HepG2 (cell line): ENCODE data around the gene CACNA1C. TPM values are rescaled to one million over a fixed set of nuclear protein-coding genes. Genes with fewer than 3 reads are reported as not detected.

ENCODE experiments used
- ATAC-seq: fragments of 200-7000 bp; cut with Tn5 transposase; 3 replicates; pipeline ENCODE4 v1.9.1; 2020; ENCODE audit warnings: mild to moderate bottlenecking, moderate library complexity
- BruUV-seq: library from RNA; stranded (reverse); fragments of 400-500 nt; replicated peaks from 2 replicates; lab custom pipeline; 2021; lab: Mats Ljungman, UMichigan
- CTCF ChIA-PET: fragments of 300-600 bp; formaldehyde crosslinking; extraction: SDS; loops from one replicate; lab custom pipeline; 2021; ENCODE audit warnings: low total read pairs, inconsistent platforms, low intra/inter-chr PET ratio; lab: Yijun Ruan, JAX
- POLR2A ChIA-PET: fragments of 350-600 bp; sonication (Branson Sonifier 250); formaldehyde crosslinking; loops from one replicate; lab custom pipeline; 2020; ENCODE audit warnings: antibody characterized with exemption, inconsistent platforms; lab: Yijun Ruan, JAX
- DNase-seq: peaks from one replicate; pipeline ENCODE4 v3.0.0-alpha.2; 2015; ENCODE audit warnings: low spot score
- FAIRE-seq: peaks from 3 replicates; lab custom pipeline; 2011; peaks lifted over from hg19 to GRCh38; lab: Jason Lieb, UNC
- H2AFZ ChIP-seq: one replicate; pipeline ENCODE4 v1.6.1; 2011; ENCODE audit warnings: low read length, inconsistent platforms
- H3K27ac ChIP-seq: fragments of 300-600 bp; 3 replicates; pipeline ENCODE4 v1.8.0; 2011; ENCODE audit warnings: mixed run types, mild to moderate bottlenecking, mixed read lengths, low read length, inconsistent platforms; ENCODE audit not compliant: insufficient read depth; ENCODE audit errors: extremely low read length
- H3K27me3 ChIP-seq, 2 experiments: fragments of 200-600 bp in 1 of 2; 2 replicates in 1 of 2; 3 replicates in 1 of 2; pipeline versions ENCODE4 v1.6.0 to v1.8.0; 2011; ENCODE audit warnings: low read length in 2 of 2, mild to moderate bottlenecking in 2 of 2, moderate library complexity in 2 of 2, inconsistent platforms in 1 of 2; ENCODE audit not compliant: insufficient read depth in 2 of 2, control insufficient read depth in 1 of 2
- H3K36me3 ChIP-seq, 2 experiments: fragments of 200-600 bp in 1 of 2; replicated peaks in 1 of 2; 2 replicates in 1 of 2; 3 replicates in 1 of 2; pipeline versions ENCODE4 v1.5.1 to v1.8.0; 2011; ENCODE audit warnings: low read length in 2 of 2, inconsistent platforms in 1 of 2; ENCODE audit not compliant: insufficient read depth in 2 of 2, control insufficient read depth in 1 of 2
- H3K4me1 ChIP-seq: 2 replicates; pipeline ENCODE4 v1.5.1; 2012; ENCODE audit warnings: low read length, inconsistent platforms; ENCODE audit not compliant: insufficient read depth
- H3K4me2 ChIP-seq: 2 replicates; pipeline ENCODE4 v1.6.0; 2011; ENCODE audit warnings: low read depth, low read length, inconsistent platforms
- H3K4me3 ChIP-seq, 3 experiments: fragments of 200-600 bp in 1 of 3; sonication (generic), shearing (Covaris generic) in 1 of 3; replicated peaks in 1 of 3; 2 replicates each; pipeline ENCODE4 v1.5.1; 2011 to 2016; ENCODE audit warnings: low read length in 3 of 3, inconsistent platforms in 2 of 3, low read depth in 2 of 3, mild to moderate bottlenecking in 2 of 3, control low read depth in 1 of 3, mixed read lengths in 1 of 3; ENCODE audit not compliant: insufficient read depth in 1 of 3
- H3K79me2 ChIP-seq: one replicate; pipeline ENCODE4 v1.6.1; 2011; ENCODE audit warnings: low read length, inconsistent platforms; ENCODE audit not compliant: insufficient read depth
- H3K9ac ChIP-seq: 2 replicates; pipeline ENCODE4 v1.6.0; 2011; ENCODE audit warnings: mild to moderate bottlenecking, low read depth, low read length, inconsistent platforms; ENCODE audit not compliant: insufficient read depth
- H3K9me3 ChIP-seq: 2 replicates; pipeline ENCODE4 v1.5.1; 2012; ENCODE audit warnings: mild to moderate bottlenecking, low read length
- H4K20me1 ChIP-seq: 2 replicates; pipeline ENCODE4 v1.6.0; 2011; ENCODE audit warnings: inconsistent platforms, mild to moderate bottlenecking, low read length, moderate library complexity; ENCODE audit not compliant: insufficient read depth
- CAMTA2 ChIP-seq: sonication (generic); formaldehyde crosslinking; IDR thresholded peaks from 2 replicates; pipeline ENCODE4 v1.4.0; 2020; ENCODE audit warnings: mild to moderate bottlenecking, missing genetic modification reagents, borderline replicate concordance
- CEBPB ChIP-seq: IDR thresholded peaks from 2 replicates; pipeline ENCODE4 v1.6.1; 2011; ENCODE audit warnings: low read depth, low read length, improper control_type of control experiment, borderline replicate concordance
- CEBPG ChIP-seq: IDR thresholded peaks from 2 replicates; pipeline ENCODE4 v1.6.1; 2016
- DMTF1 ChIP-seq: sonication (generic); formaldehyde crosslinking; IDR thresholded peaks from 2 replicates; pipeline ENCODE4 v1.4.0; 2020; ENCODE audit warnings: mild to moderate bottlenecking, missing genetic modification reagents
- FOSL2 ChIP-seq: sonication (generic); formaldehyde crosslinking; IDR thresholded peaks from 2 replicates; pipeline ENCODE4 v1.4.0; 2020; ENCODE audit warnings: missing genetic modification reagents
- MAX ChIP-seq: IDR thresholded peaks from 2 replicates; pipeline ENCODE4 v1.6.1; 2012; ENCODE audit warnings: inconsistent platforms
- ZC3H13 ChIP-seq: sonication (generic); formaldehyde crosslinking; IDR thresholded peaks from 2 replicates; pipeline ENCODE4 v1.8.1; 2023; ENCODE audit warnings: mild to moderate bottlenecking, missing genetic modification reagents, moderate library complexity
- ZMYM2 ChIP-seq: sonication (generic); formaldehyde crosslinking; IDR thresholded peaks from 2 replicates; pipeline ENCODE4 v1.8.0; 2022; ENCODE audit warnings: mild to moderate bottlenecking, missing genetic modification reagents
- ZNF543 ChIP-seq: sonication (generic); formaldehyde crosslinking; IDR thresholded peaks from 2 replicates; pipeline ENCODE4 v1.4.0; 2020; ENCODE audit warnings: mild to moderate bottlenecking, missing genetic modification reagents
- ZNF83 ChIP-seq: sonication (generic); formaldehyde crosslinking; IDR thresholded peaks from 2 replicates; pipeline ENCODE4 v1.4.0; 2020; ENCODE audit warnings: missing genetic modification reagents, mild to moderate bottlenecking, borderline replicate concordance
- WGBS: methylation state at CpG from one replicate; pipeline ENCODE4 v1.1.6; 2017; ENCODE audit warnings: low lambda C conversion rate; 5-methylcytosine and 5-hydroxymethylcytosine counted together
- in situ Hi-C: cut with HindIII; loops from 2 replicates; pipeline ENCODE4 v1.10.0; 2017; ENCODE audit warnings: low pct_unique_long_range_greater_than_20kb; ENCODE audit not compliant: extremely low pct_ligation_motif_present
- intact Hi-C: fragments of 100-400 bp; cut with micrococcal nuclease; formaldehyde crosslinking; loops from one replicate; pipeline ENCODE4 v1.10.0; 2022; ENCODE audit not compliant: unreplicated experiment
- polyA plus RNA-seq, 8 experiments: library from polyadenylated mRNA; depleted of rRNA in 3 of 8; stranded (reverse) in 7 of 8; unstranded in 1 of 8; fragments of >200 nt; fragmentation: Illumina TruSeq in 4 of 8; extraction: Trizol in 4 of 8; gene quantifications; 2 replicates each; pipeline versions ENCODE4 v1.2.1 to v1.2.3, GENCODE V29; 2011 to 2016; ENCODE audit warnings: low read depth in 4 of 8, missing spikeins in 1 of 8, mixed read lengths in 1 of 8; ENCODE audit not compliant: insufficient read depth in 1 of 8
- total RNA-seq, 5 experiments: library from RNA; depleted of rRNA; stranded (reverse); fragments of >200 nt; fragmentation: Illumina TruSeq; extraction: Trizol; gene quantifications; 2 replicates each; pipeline ENCODE4 v1.2.3, GENCODE V29; 2016; ENCODE audit warnings: low read depth in 1 of 5
- TF ChIP-seq, protein P1 (sequence below): sonication (generic); formaldehyde crosslinking; IDR thresholded peaks from 2 replicates; pipeline ENCODE4 v1.5.0; 2020; ENCODE audit warnings: missing genetic modification reagents

The CACNA1C gene
- total and polyA plus RNA-seq, 2 of the 13 experiments (the other 11 are each of a cell fraction or from before 2014, with no cell fraction given), result not detected

DNA sequence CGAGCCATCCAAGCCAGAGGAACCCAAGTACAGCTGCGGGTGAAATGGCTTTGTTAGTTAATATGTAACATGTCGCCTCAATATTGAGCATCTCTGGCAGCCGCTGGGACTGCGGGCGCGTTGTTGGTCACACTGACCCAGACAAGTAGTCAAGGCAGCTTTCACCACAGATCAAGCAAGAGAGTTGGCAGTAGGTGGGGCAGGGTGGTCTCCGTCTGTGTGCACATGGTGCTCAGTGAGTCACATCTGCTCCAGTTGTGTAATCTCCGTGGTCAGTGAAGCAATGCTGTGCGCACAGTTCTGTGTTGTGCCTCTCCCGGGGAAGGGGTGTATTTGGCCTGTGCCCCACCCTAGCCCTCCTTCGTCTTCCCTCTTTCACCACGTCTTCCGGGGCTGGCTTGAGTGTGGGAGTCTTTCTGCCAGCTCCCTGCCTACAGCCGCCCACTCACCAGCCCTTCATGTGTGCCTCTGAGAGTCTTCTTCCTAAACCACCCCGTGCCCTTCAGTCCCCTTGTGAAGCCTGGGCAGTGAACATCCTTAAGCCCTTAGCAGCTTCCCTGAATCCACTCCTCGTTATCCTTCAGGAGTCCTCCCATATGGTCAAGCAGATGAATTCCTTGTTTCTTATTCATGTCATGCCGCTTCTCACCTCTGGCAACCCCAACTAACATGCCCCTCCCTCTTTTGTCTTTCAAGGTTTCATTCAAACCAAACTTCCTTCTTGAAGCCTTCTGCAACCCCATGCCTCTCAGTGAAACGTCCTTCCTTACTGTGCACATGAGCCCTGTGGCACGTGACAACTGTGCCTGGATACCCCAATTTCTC, 242.1 kb downstream of the CACNA1C start:
- TF ChIP-seq MAX (no peak), ZC3H13 (CRISPR knock-in tag) (no peak), FOSL2 (CRISPR knock-in tag) (peak; percentile 71), CAMTA2 (CRISPR knock-in tag) (no peak), ZMYM2 (CRISPR knock-in tag) (no peak), CEBPG (peak; percentile 49), DMTF1 (CRISPR knock-in tag) (no peak), CEBPB (peak; percentile 90), ZNF543 (CRISPR knock-in tag) (no peak), ZNF83 (CRISPR knock-in tag) (no peak)
- TF ChIP-seq, protein P1, sequence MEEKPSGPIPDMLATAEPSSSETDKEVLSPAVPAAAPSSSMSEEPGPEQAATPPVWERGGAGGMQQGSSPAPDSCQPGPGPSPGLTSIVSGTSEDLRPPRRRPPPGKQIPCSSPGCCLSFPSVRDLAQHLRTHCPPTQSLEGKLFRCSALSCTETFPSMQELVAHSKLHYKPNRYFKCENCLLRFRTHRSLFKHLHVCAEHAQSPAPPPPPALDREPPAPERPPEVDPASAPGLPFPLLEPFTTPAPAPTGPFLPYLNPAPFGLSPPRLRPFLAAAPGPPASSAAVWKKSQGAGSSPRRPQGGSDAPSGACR (CRISPR knock-in tag), result no peak
- no TSS peak for BruUV-seq
- no peak overlapping the region for H3K4me3 ChIP-seq
- peaks cover 2 to 20% of the 10 kb centered on the region in 2 experiments; a peak in 3 of 5 replicates for H3K27me3 ChIP-seq
- DNase-seq, result no peak
- no peaks in the 10 kb centered on the region for H3K4me1 ChIP-seq
- CTCF ChIA-PET, result no interaction called here
- ATAC-seq, result peak; percentile 68
- no peak overlapping the region for H3K4me2 ChIP-seq
- POLR2A ChIA-PET, result no interaction called here
- no peak overlapping the region for H2AFZ ChIP-seq
- H3K9me3 ChIP-seq, result no peaks in the 10 kb centered on the region
- intact Hi-C loops (no loop called here), in situ Hi-C loops (no loop called here)
- no peaks in the 10 kb centered on the region for H3K79me2 ChIP-seq
- no peak overlapping the region for H3K27ac ChIP-seq
- FAIRE-seq, result no peak
- H4K20me1 ChIP-seq, result no peaks in the 10 kb centered on the region
- H3K9ac ChIP-seq, result no peak overlapping the region
- no peaks in the 10 kb centered on the region for H3K36me3 ChIP-seq
- WGBS, result 12% methylated on average over 12 of the region's 20 CpGs
